Body of pancreas (tissue), 4 donors: ENCODE results near the gene SMPD2. TPM values are rescaled to one million over a fixed set of nuclear protein-coding genes. Genes with fewer than 3 reads are reported as not detected.

ENCODE experiments used
- ATAC-seq: fragments of 150-250 bp; one replicate; pipeline ENCODE4 v1.9.1; 2016
- DNase-seq, 4 donors: peaks; one replicate each; pipeline ENCODE4 v3.0.0-alpha.2; 2019
- H3K27ac ChIP-seq, 4 donors: fragments of 200-600 bp; sonication (generic); 1 replicate in 3 of 4; 2 replicates in 1 of 4; pipeline versions ENCODE4 v1.5.1 to v1.6.1; 2016 to 2019; ENCODE audit warnings: mild to moderate bottlenecking in 1 of 4, mixed read lengths in 1 of 4, moderate library complexity in 1 of 4
- H3K27me3 ChIP-seq, 2 donors: fragments of 200-600 bp; sonication (generic); one replicate each; pipeline ENCODE4 v1.6.0; 2016; ENCODE audit warnings: mild to moderate bottlenecking in 1 of 2
- H3K36me3 ChIP-seq, 2 donors: fragments of 200-600 bp; sonication (generic); replicated peaks in 1 of 2; 2 replicates each; pipeline ENCODE4 v1.5.1; 2016; ENCODE audit warnings: low read depth in 2 of 2; ENCODE audit not compliant: insufficient read depth in 1 of 2
- H3K4me1 ChIP-seq: fragments of 200-600 bp; sonication (generic); one replicate; pipeline ENCODE4 v1.6.0; 2016
- H3K4me3 ChIP-seq, 2 donors: fragments of 200-600 bp; sonication (generic); 1 replicate in 1 of 2; 2 replicates in 1 of 2; pipeline ENCODE4 v1.5.1; 2016 to 2019
- H3K9me3 ChIP-seq, 3 donors: fragments of 200-600 bp; sonication (generic); 1 replicate in 2 of 3; 2 replicates in 1 of 3; pipeline ENCODE4 v1.5.1; 2016
- CTCF ChIP-seq, 7 experiments: fragments of 450-650 bp in 4 of 7; fragments of 200-600 bp in 3 of 7; sonication (generic) in 3 of 7; IDR thresholded peaks; one replicate each; pipeline ENCODE4 v1.5.1; 2016 to 2019; ENCODE audit warnings: antibody characterized with exemption in 7 of 7
- POLR2A ChIP-seq, 3 donors: fragments of 450-650 bp; IDR thresholded peaks; one replicate each; pipeline ENCODE4 v1.6.1; 2016; ENCODE audit warnings: antibody characterized with exemption in 3 of 3, mild to moderate bottlenecking in 2 of 3
- WGBS, 2 donors: methylation state at CpG; one replicate each; pipeline ENCODE4 v1.1.5; 2017; 5-methylcytosine and 5-hydroxymethylcytosine counted together
- intact Hi-C: fragments of 100-400 bp; cut with DNase I; formaldehyde crosslinking; loops from one replicate; pipeline ENCODE4 v1.15.1; 2023
- total RNA-seq, 2 donors: library from RNA; depleted of rRNA; stranded (reverse); fragments of >200 nt; gene quantifications; one replicate each; pipeline ENCODE4 v1.1.0, GENCODE V29; 2016

The SMPD2 gene
- total RNA-seq = 10 to 100 TPM in 1 of 2 donors, 1 to 10 TPM in 1; 8.0 to 13.8 TPM

GRCh38 chr6:109440331-109441068, at the start of gene SMPD2, which contains the start of gene PPIL6:
SMPD2 (plus strand) TSS chr6:109440724; CDS start chr6:109441122, 398 bp downstream.
PPIL6 (minus strand) TSS chr6:109440628; CDS start chr6:109440590, 38 bp downstream.
- peaks cover 28% of the 10 kb centered on the region for H3K4me1 ChIP-seq
- intact Hi-C loops = no loop called here

GRCh38 chr6:109393157-109393885, 47.2 kb upstream of the SMPD2 start:
- H3K27ac ChIP-seq = no peak overlapping the region
- peaks cover 15% of the 10 kb centered on the region for H3K4me1 ChIP-seq
- TF ChIP-seq POLR2A (IDR thresholded peaks at IDR 0.05) (no peak), CTCF (IDR thresholded peaks at IDR 0.05) (no peak)
- DNase-seq = no peak
- no peaks in the 10 kb centered on the region for H3K36me3 ChIP-seq
- H3K4me3 ChIP-seq = no peak overlapping the region
- no peaks in the 10 kb centered on the region for H3K9me3 ChIP-seq
- no peak for ATAC-seq
- WGBS, 2 donors = 81 to 98% methylated on average over 5 of the region's 5 CpGs
- intact Hi-C loops = no loop called here
- H3K27me3 ChIP-seq = no peaks in the 10 kb centered on the region

More at GRCh38 chr6:109440331-109441068, at the start of gene SMPD2, which contains the start of gene PPIL6:
- H3K27me3 ChIP-seq = no peaks in the 10 kb centered on the region
- TF ChIP-seq CTCF (IDR thresholded peaks at IDR 0.05) = peak in 4 of 7 experiments; percentile 3 to 47 (median 26)
- peak; percentile 41 to 66 (median 62) for TF ChIP-seq POLR2A (IDR thresholded peaks at IDR 0.05)
- peak within 1 kb of the TSS; percentile 47 to 90 (median 84) for H3K27ac ChIP-seq
- ATAC-seq (peak; percentile 93), DNase-seq (peak; percentile 86 to 91 (median 90))
- no peaks in the 10 kb centered on the region for H3K36me3 ChIP-seq
- no peaks in the 10 kb centered on the region for H3K9me3 ChIP-seq
- peak within 1 kb of the TSS; percentile 57 to 59 for H3K4me3 ChIP-seq
- WGBS, 2 donors = 0 to 1% methylated on average over 18 to 98 of the region's 102 CpGs

- WGBS, 2 donors = 56 to 77% methylated on average over 2 of the region's 2 CpGs
- DNase-seq = no peak
- H3K4me3 ChIP-seq = no peak overlapping the region
- no peak overlapping the region for H3K27ac ChIP-seq
- no peak for ATAC-seq
- intact Hi-C loops = no loop called here
- H3K27me3 ChIP-seq = no peaks in the 10 kb centered on the region
- no peaks in the 10 kb centered on the region for H3K9me3 ChIP-seq
- TF ChIP-seq CTCF (IDR thresholded peaks at IDR 0.05) = no peak
- TF ChIP-seq POLR2A (IDR thresholded peaks at IDR 0.05) = no peak
- H3K4me1 ChIP-seq = peaks cover 15% of the 10 kb centered on the region
- H3K36me3 ChIP-seq = no peaks in the 10 kb centered on the region
Measured at GRCh38 chr6:109393886-109394281, 46.6 kb upstream of the SMPD2 start.

- no peaks in the 10 kb centered on the region for H3K36me3 ChIP-seq
- ATAC-seq (no peak), DNase-seq (no peak)
- no peak overlapping the region for H3K27ac ChIP-seq
- H3K4me3 ChIP-seq = no peak overlapping the region
- H3K27me3 ChIP-seq = no peaks in the 10 kb centered on the region
- H3K9me3 ChIP-seq = no peaks in the 10 kb centered on the region
- intact Hi-C loops = no loop called here
- peaks cover 8% of the 10 kb centered on the region for H3K4me1 ChIP-seq
- no peak for TF ChIP-seq POLR2A (IDR thresholded peaks at IDR 0.05)
- no peak for TF ChIP-seq CTCF (IDR thresholded peaks at IDR 0.05)
- WGBS, 2 donors = 82 to 92% methylated on average over 12 of the region's 12 CpGs
Measured at GRCh38 chr6:109396046-109396718, 44.3 kb upstream of the SMPD2 start.
